HEK293 (cell line): ENCODE data around the gene MAFF.

Experiments used
- AEBP2 ChIP-seq: fragments of 450-650 bp; formaldehyde crosslinking; IDR thresholded peaks from 2 replicates; pipeline ENCODE4 v1.5.1; 2016; ENCODE audit warnings: missing biosample characterization, missing genetic modification characterization, borderline replicate concordance
- BCL11B ChIP-seq: fragments of 450-650 bp; formaldehyde crosslinking; IDR thresholded peaks from 2 replicates; pipeline ENCODE4 v1.5.1; 2016; ENCODE audit warnings: low read depth, missing biosample characterization, missing genetic modification characterization
- BCL6B ChIP-seq: fragments of 450-650 bp; formaldehyde crosslinking; IDR thresholded peaks from 2 replicates; pipeline ENCODE4 v1.5.1; 2017; ENCODE audit warnings: missing biosample characterization, missing genetic modification characterization
- KLF9 ChIP-seq: fragments of 450-650 bp; formaldehyde crosslinking; IDR thresholded peaks from 2 replicates; pipeline ENCODE4 v1.5.1; 2016; ENCODE audit warnings: missing biosample characterization, missing genetic modification characterization, low read depth
- PRDM10 ChIP-seq: fragments of 450-650 bp; formaldehyde crosslinking; IDR thresholded peaks from 2 replicates; pipeline ENCODE4 v1.5.1; 2016; ENCODE audit warnings: missing biosample characterization, missing genetic modification characterization
- SP2 ChIP-seq: fragments of 450-650 bp; formaldehyde crosslinking; IDR thresholded peaks from 2 replicates; pipeline ENCODE4 v1.5.1; 2016; ENCODE audit warnings: missing biosample characterization, missing genetic modification characterization
- ZBTB1 ChIP-seq: fragments of 450-650 bp; formaldehyde crosslinking; IDR thresholded peaks from 2 replicates; pipeline ENCODE4 v1.5.1; 2016; ENCODE audit warnings: missing biosample characterization, missing genetic modification characterization
- ZBTB21 ChIP-seq: fragments of 450-650 bp; formaldehyde crosslinking; IDR thresholded peaks from 2 replicates; pipeline ENCODE4 v1.5.1; 2017; ENCODE audit warnings: missing biosample characterization, missing genetic modification characterization
- ZBTB26 ChIP-seq: fragments of 450-650 bp; formaldehyde crosslinking; optimal IDR thresholded peaks from 2 replicates; pipeline ENCODE3; 2016; ENCODE audit warnings: missing biosample characterization, mild to moderate bottlenecking, missing genetic modification characterization
- ZBTB8A ChIP-seq: fragments of 450-650 bp; formaldehyde crosslinking; IDR thresholded peaks from 2 replicates; pipeline ENCODE4 v1.5.1; 2016; ENCODE audit warnings: missing biosample characterization, missing genetic modification characterization
- ZFP41 ChIP-seq: fragments of 450-650 bp; formaldehyde crosslinking; IDR thresholded peaks from 2 replicates; pipeline ENCODE4 v1.5.1; 2016; ENCODE audit warnings: missing biosample characterization, missing genetic modification characterization, borderline replicate concordance
- ZNF138 ChIP-seq: fragments of 450-650 bp; formaldehyde crosslinking; IDR thresholded peaks from 2 replicates; pipeline ENCODE4 v1.5.1; 2016; ENCODE audit warnings: missing biosample characterization, missing genetic modification characterization, borderline replicate concordance
- ZNF174 ChIP-seq: fragments of 450-650 bp; formaldehyde crosslinking; IDR thresholded peaks from 2 replicates; pipeline ENCODE4 v1.5.0; 2017; ENCODE audit warnings: missing biosample characterization, mild to moderate bottlenecking, missing genetic modification characterization
- ZNF184 ChIP-seq: fragments of 450-650 bp; IDR thresholded peaks from 2 replicates; pipeline ENCODE4 v1.5.1; 2018; ENCODE audit warnings: missing biosample characterization, mild to moderate bottlenecking, missing genetic modification characterization
- ZNF223 ChIP-seq: fragments of 450-650 bp; formaldehyde crosslinking; IDR thresholded peaks from 2 replicates; pipeline ENCODE4 v1.5.1; 2016; ENCODE audit warnings: missing biosample characterization, missing genetic modification characterization
- ZNF335 ChIP-seq: fragments of 450-650 bp; formaldehyde crosslinking; conservative IDR thresholded peaks from 2 replicates; pipeline ENCODE4 v1.5.1; 2016; ENCODE audit warnings: missing biosample characterization, missing genetic modification characterization
- ZNF391 ChIP-seq: fragments of 450-650 bp; formaldehyde crosslinking; IDR thresholded peaks from 2 replicates; pipeline ENCODE4 v1.5.1; 2016; ENCODE audit warnings: low read depth, missing biosample characterization, missing genetic modification characterization, borderline replicate concordance
- ZNF488 ChIP-seq: fragments of 450-650 bp; formaldehyde crosslinking; IDR thresholded peaks from 2 replicates; pipeline ENCODE4 v1.5.1; 2016; ENCODE audit warnings: missing biosample characterization, missing genetic modification characterization
- ZNF513 ChIP-seq: fragments of 450-650 bp; IDR thresholded peaks from 2 replicates; pipeline ENCODE4 v1.5.1; 2018; ENCODE audit warnings: missing biosample characterization, missing genetic modification characterization
- ZNF518A ChIP-seq: fragments of 450-650 bp; formaldehyde crosslinking; conservative IDR thresholded peaks from 2 replicates; pipeline ENCODE4 v1.5.1; 2016; ENCODE audit warnings: low read depth, missing biosample characterization, missing genetic modification characterization
- ZNF596 ChIP-seq: fragments of 450-650 bp; IDR thresholded peaks from 2 replicates; pipeline ENCODE4 v1.5.0; 2018; ENCODE audit warnings: missing biosample characterization, mild to moderate bottlenecking, missing genetic modification characterization, moderate library complexity
- ZNF600 ChIP-seq: fragments of 450-650 bp; formaldehyde crosslinking; IDR thresholded peaks from 2 replicates; pipeline ENCODE4 v1.5.1; 2016; ENCODE audit warnings: missing biosample characterization, missing genetic modification characterization
- ZNF658 ChIP-seq: fragments of 450-650 bp; formaldehyde crosslinking; IDR thresholded peaks from 2 replicates; pipeline ENCODE4; 2016; ENCODE audit warnings: missing biosample characterization, missing genetic modification characterization
- ZNF660 ChIP-seq: fragments of 450-650 bp; IDR thresholded peaks from 2 replicates; pipeline ENCODE4 v1.5.1; 2018; ENCODE audit warnings: missing biosample characterization, mild to moderate bottlenecking, missing genetic modification characterization
- ZNF843 ChIP-seq: fragments of 450-650 bp; formaldehyde crosslinking; IDR thresholded peaks from 2 replicates; pipeline ENCODE4 v1.5.1; 2016; ENCODE audit warnings: missing biosample characterization, missing genetic modification characterization

MAFF gene

GRCh38 chr22:38196791-38197419, 4.9 kb upstream of the MAFF start (continued):
- TF ChIP-seq ZNF518A (tag by site-specific recombination) (no peak), ZFP41 (tag by site-specific recombination) (no peak), ZNF174 (tag by site-specific recombination) (no peak), ZNF660 (tag by site-specific recombination) (no peak), ZBTB8A (tag by site-specific recombination) (peak; percentile 71), ZNF223 (tag by site-specific recombination) (no peak), ZNF488 (tag by site-specific recombination) (no peak), ZNF843 (tag by site-specific recombination) (no peak), ZNF600 (tag by site-specific recombination) (no peak), ZNF335 (peak; percentile 79), ZNF658 (tag by site-specific recombination) (no peak), ZNF138 (no peak), KLF9 (tag by site-specific recombination) (no peak), BCL6B (tag by site-specific recombination) (no peak), ZBTB1 (tag by site-specific recombination) (no peak), ZBTB26 (tag by site-specific recombination) (no peak), SP2 (no peak), ZNF596 (tag by site-specific recombination) (no peak), ZBTB21 (tag by site-specific recombination) (peak; percentile 80), ZNF513 (tag by site-specific recombination) (no peak), AEBP2 (tag by site-specific recombination) (no peak), BCL11B (no peak), PRDM10 (peak; percentile 67), ZNF391 (tag by site-specific recombination) (no peak), ZNF184 (tag by site-specific recombination) (no peak)
